HEK293 (cell line): ENCODE results near the gene RPL27.

ENCODE experiments used
- HOXD13 ChIP-seq: sonication (generic); formaldehyde crosslinking; IDR thresholded peaks from 2 replicates; pipeline ENCODE4 v1.8.0; 2022; ENCODE audit warnings: missing genetic modification reagents, borderline replicate concordance
- KLF7 ChIP-seq: fragments of 450-650 bp; formaldehyde crosslinking; IDR thresholded peaks from 2 replicates; pipeline ENCODE4 v1.5.1; 2016; ENCODE audit warnings: missing biosample characterization, missing genetic modification characterization, borderline replicate concordance
- SCRT2 ChIP-seq: fragments of 450-650 bp; formaldehyde crosslinking; IDR thresholded peaks from 2 replicates; pipeline ENCODE4 v1.5.1; 2016; ENCODE audit warnings: missing biosample characterization, missing genetic modification characterization
- SP3 ChIP-seq: fragments of 450-650 bp; formaldehyde crosslinking; IDR thresholded peaks from 2 replicates; pipeline ENCODE4 v1.5.1; 2016; ENCODE audit warnings: missing biosample characterization, missing genetic modification characterization
- WT1 ChIP-seq: fragments of 450-650 bp; formaldehyde crosslinking; IDR thresholded peaks from 2 replicates; pipeline ENCODE4 v1.5.1; 2016; ENCODE audit warnings: missing biosample characterization, missing genetic modification characterization
- ZBTB10 ChIP-seq: fragments of 450-650 bp; formaldehyde crosslinking; IDR thresholded peaks from 2 replicates; pipeline ENCODE4 v1.5.1; 2016; ENCODE audit warnings: missing biosample characterization, missing genetic modification characterization
- ZBTB20 ChIP-seq: fragments of 450-650 bp; formaldehyde crosslinking; IDR thresholded peaks from 2 replicates; pipeline ENCODE4 v1.5.1; 2016; ENCODE audit warnings: missing biosample characterization, missing genetic modification characterization
- ZBTB48 ChIP-seq: fragments of 450-650 bp; formaldehyde crosslinking; IDR thresholded peaks from 2 replicates; pipeline ENCODE4 v1.5.1; 2016; ENCODE audit warnings: missing biosample characterization, missing genetic modification characterization
- ZFP3 ChIP-seq: fragments of 450-650 bp; formaldehyde crosslinking; IDR thresholded peaks from 2 replicates; pipeline ENCODE4 v1.5.1; 2016; ENCODE audit warnings: low read depth, missing biosample characterization, missing genetic modification characterization
- ZFP41 ChIP-seq: fragments of 450-650 bp; formaldehyde crosslinking; IDR thresholded peaks from 2 replicates; pipeline ENCODE4 v1.5.1; 2016; ENCODE audit warnings: missing biosample characterization, missing genetic modification characterization, borderline replicate concordance
- ZNF214 ChIP-seq: fragments of 450-650 bp; formaldehyde crosslinking; IDR thresholded peaks from 2 replicates; pipeline ENCODE4 v1.5.1; 2017; ENCODE audit warnings: missing biosample characterization, mild to moderate bottlenecking, missing genetic modification characterization, borderline replicate concordance
- ZNF266 ChIP-seq: fragments of 450-650 bp; formaldehyde crosslinking; IDR thresholded peaks from 2 replicates; pipeline ENCODE4 v1.5.1; 2016; ENCODE audit warnings: missing biosample characterization, missing genetic modification characterization, low read depth
- ZNF302 ChIP-seq: fragments of 450-650 bp; formaldehyde crosslinking; IDR thresholded peaks from 2 replicates; pipeline ENCODE4 v1.5.1; 2016; ENCODE audit warnings: missing biosample characterization, missing genetic modification characterization, low read depth
- ZNF366 ChIP-seq: fragments of 450-650 bp; formaldehyde crosslinking; conservative IDR thresholded peaks from 2 replicates; pipeline ENCODE4 v1.5.1; 2016; ENCODE audit warnings: missing biosample characterization, missing genetic modification characterization
- ZNF391 ChIP-seq: fragments of 450-650 bp; formaldehyde crosslinking; IDR thresholded peaks from 2 replicates; pipeline ENCODE4 v1.5.1; 2016; ENCODE audit warnings: low read depth, missing biosample characterization, missing genetic modification characterization, borderline replicate concordance
- ZNF501 ChIP-seq: fragments of 450-650 bp; formaldehyde crosslinking; IDR thresholded peaks from 2 replicates; pipeline ENCODE4 v1.5.1; 2016; ENCODE audit warnings: missing biosample characterization, missing genetic modification characterization
- ZNF514 ChIP-seq: fragments of 450-650 bp; formaldehyde crosslinking; IDR thresholded peaks from 2 replicates; pipeline ENCODE4 v1.5.1; 2016; ENCODE audit warnings: missing biosample characterization, missing genetic modification characterization
- ZNF585B ChIP-seq: fragments of 450-650 bp; formaldehyde crosslinking; IDR thresholded peaks from 2 replicates; pipeline ENCODE4 v1.5.1; 2016; ENCODE audit warnings: missing biosample characterization, missing genetic modification characterization
- ZNF623 ChIP-seq: fragments of 450-650 bp; formaldehyde crosslinking; IDR thresholded peaks from 2 replicates; pipeline ENCODE4 v1.5.1; 2016; ENCODE audit warnings: missing biosample characterization, missing genetic modification characterization
- ZNF624 ChIP-seq: fragments of 450-650 bp; formaldehyde crosslinking; IDR thresholded peaks from 2 replicates; pipeline ENCODE4 v1.5.1; 2017; ENCODE audit warnings: missing biosample characterization, missing genetic modification characterization
- ZNF76 ChIP-seq: fragments of 450-650 bp; formaldehyde crosslinking; IDR thresholded peaks from 2 replicates; pipeline ENCODE4; 2016; ENCODE audit warnings: low read depth, missing biosample characterization, missing genetic modification characterization, borderline replicate concordance
- TF ChIP-seq, protein P1 (sequence below): fragments of 450-650 bp; formaldehyde crosslinking; IDR thresholded peaks from 2 replicates; pipeline ENCODE4 v1.5.1; 2016; ENCODE audit warnings: missing biosample characterization, missing genetic modification characterization, low read depth
- TF ChIP-seq, protein P2 (sequence below): fragments of 450-650 bp; formaldehyde crosslinking; IDR thresholded peaks from 2 replicates; pipeline ENCODE4 v1.5.1; 2016; ENCODE audit warnings: missing biosample characterization, missing genetic modification characterization
- TF ChIP-seq, protein P3 (sequence below): fragments of 450-650 bp; formaldehyde crosslinking; IDR thresholded peaks from 2 replicates; pipeline ENCODE4 v1.5.1; 2017; ENCODE audit warnings: missing biosample characterization, missing genetic modification characterization
- TF ChIP-seq, protein P4 (sequence below): fragments of 450-650 bp; formaldehyde crosslinking; IDR thresholded peaks from 2 replicates; pipeline ENCODE4 v1.5.1; 2016; ENCODE audit warnings: missing biosample characterization, missing genetic modification characterization
- TF ChIP-seq, protein P5 (sequence below): fragments of 450-650 bp; formaldehyde crosslinking; IDR thresholded peaks from 2 replicates; pipeline ENCODE4 v1.5.1; 2016; ENCODE audit warnings: missing biosample characterization, missing genetic modification characterization
- TF ChIP-seq, protein P6 (sequence below): fragments of 450-650 bp; formaldehyde crosslinking; IDR thresholded peaks from 2 replicates; pipeline ENCODE4 v1.5.1; 2017; ENCODE audit warnings: missing biosample characterization, missing genetic modification characterization

RPL27 gene

GRCh38 chr17:42997984-42998938 lies at the start of gene RPL27 (continued):
- TF ChIP-seq, protein P1, sequence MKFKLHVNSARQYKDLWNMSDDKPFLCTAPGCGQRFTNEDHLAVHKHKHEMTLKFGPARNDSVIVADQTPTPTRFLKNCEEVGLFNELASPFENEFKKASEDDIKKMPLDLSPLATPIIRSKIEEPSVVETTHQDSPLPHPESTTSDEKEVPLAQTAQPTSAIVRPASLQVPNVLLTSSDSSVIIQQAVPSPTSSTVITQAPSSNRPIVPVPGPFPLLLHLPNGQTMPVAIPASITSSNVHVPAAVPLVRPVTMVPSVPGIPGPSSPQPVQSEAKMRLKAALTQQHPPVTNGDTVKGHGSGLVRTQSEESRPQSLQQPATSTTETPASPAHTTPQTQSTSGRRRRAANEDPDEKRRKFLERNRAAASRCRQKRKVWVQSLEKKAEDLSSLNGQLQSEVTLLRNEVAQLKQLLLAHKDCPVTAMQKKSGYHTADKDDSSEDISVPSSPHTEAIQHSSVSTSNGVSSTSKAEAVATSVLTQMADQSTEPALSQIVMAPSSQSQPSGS (tag by site-specific recombination) = peak; percentile 90
- TF ChIP-seq ZNF76 (tag by site-specific recombination) = peak; percentile 93
- TF ChIP-seq ZFP41 (tag by site-specific recombination) = no peak
- 0 out of 2 replicates have a peak, but pooled peaks have one; percentile 47 for TF ChIP-seq ZNF302 (tag by site-specific recombination)
- TF ChIP-seq, protein P2, sequence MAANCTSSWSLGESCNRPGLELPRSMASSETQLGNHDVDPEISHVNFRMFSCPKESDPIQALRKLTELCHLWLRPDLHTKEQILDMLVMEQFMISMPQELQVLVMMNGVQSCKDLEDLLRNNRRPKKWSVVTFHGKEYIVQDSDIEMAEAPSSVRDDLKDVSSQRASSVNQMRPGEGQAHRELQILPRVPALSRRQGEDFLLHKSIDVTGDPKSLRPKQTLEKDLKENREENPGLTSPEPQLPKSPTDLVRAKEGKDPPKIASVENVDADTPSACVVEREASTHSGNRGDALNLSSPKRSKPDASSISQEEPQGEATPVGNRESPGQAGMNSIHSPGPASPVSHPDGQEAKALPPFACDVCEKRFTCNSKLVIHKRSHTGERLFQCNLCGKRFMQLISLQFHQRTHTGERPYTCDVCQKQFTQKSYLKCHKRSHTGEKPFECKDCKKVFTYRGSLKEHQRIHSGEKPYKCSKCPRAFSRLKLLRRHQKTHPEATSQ (tag by site-specific recombination) = peak; percentile 41; the same call in 1 of the 2 replicates
- peak; percentile 97 for TF ChIP-seq ZNF501
- peak; percentile 88; the same call in 1 of the 2 replicates for TF ChIP-seq ZNF391 (tag by site-specific recombination)
- no peak for TF ChIP-seq ZBTB10 (tag by site-specific recombination)
- TF ChIP-seq, protein P3, sequence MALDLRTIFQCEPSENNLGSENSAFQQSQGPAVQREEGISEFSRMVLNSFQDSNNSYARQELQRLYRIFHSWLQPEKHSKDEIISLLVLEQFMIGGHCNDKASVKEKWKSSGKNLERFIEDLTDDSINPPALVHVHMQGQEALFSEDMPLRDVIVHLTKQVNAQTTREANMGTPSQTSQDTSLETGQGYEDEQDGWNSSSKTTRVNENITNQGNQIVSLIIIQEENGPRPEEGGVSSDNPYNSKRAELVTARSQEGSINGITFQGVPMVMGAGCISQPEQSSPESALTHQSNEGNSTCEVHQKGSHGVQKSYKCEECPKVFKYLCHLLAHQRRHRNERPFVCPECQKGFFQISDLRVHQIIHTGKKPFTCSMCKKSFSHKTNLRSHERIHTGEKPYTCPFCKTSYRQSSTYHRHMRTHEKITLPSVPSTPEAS (tag by site-specific recombination) = peak; percentile 36; the same call in 1 of the 2 replicates
- peak; percentile 60 for TF ChIP-seq SCRT2 (tag by site-specific recombination)
- TF ChIP-seq ZBTB48 (tag by site-specific recombination) = peak; percentile 38; the same call in 1 of the 2 replicates
- peak; percentile 64; the same call in 1 of the 2 replicates for TF ChIP-seq ZFP3
- no peak for TF ChIP-seq ZNF266 (tag by site-specific recombination)
- peak; percentile 88 for TF ChIP-seq WT1 (tag by site-specific recombination)
- TF ChIP-seq ZBTB20 = peak; percentile 86
- peak; percentile 93 for TF ChIP-seq ZNF366 (tag by site-specific recombination)
- TF ChIP-seq, protein P4, sequence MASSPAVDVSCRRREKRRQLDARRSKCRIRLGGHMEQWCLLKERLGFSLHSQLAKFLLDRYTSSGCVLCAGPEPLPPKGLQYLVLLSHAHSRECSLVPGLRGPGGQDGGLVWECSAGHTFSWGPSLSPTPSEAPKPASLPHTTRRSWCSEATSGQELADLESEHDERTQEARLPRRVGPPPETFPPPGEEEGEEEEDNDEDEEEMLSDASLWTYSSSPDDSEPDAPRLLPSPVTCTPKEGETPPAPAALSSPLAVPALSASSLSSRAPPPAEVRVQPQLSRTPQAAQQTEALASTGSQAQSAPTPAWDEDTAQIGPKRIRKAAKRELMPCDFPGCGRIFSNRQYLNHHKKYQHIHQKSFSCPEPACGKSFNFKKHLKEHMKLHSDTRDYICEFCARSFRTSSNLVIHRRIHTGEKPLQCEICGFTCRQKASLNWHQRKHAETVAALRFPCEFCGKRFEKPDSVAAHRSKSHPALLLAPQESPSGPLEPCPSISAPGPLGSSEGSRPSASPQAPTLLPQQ (tag by site-specific recombination) = peak; percentile 89
- TF ChIP-seq, protein P5, sequence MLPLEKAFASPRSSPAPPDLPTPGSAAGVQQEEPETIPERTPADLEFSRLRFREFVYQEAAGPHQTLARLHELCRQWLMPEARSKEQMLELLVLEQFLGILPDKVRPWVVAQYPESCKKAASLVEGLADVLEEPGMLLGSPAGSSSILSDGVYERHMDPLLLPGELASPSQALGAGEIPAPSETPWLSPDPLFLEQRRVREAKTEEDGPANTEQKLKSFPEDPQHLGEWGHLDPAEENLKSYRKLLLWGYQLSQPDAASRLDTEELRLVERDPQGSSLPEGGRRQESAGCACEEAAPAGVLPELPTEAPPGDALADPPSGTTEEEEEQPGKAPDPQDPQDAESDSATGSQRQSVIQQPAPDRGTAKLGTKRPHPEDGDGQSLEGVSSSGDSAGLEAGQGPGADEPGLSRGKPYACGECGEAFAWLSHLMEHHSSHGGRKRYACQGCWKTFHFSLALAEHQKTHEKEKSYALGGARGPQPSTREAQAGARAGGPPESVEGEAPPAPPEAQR = 0 out of 2 replicates have a peak, but pooled peaks have one; percentile 48
- TF ChIP-seq ZNF585B (tag by site-specific recombination) = no peak
- no peak for TF ChIP-seq ZNF214 (tag by site-specific recombination)
- TF ChIP-seq KLF7 (tag by site-specific recombination) = peak; percentile 100
- peak; percentile 35 for TF ChIP-seq ZNF623 (tag by site-specific recombination)
- no peak for TF ChIP-seq ZNF514 (tag by site-specific recombination)
- TF ChIP-seq ZNF624 (tag by site-specific recombination) = no peak
- TF ChIP-seq HOXD13 (CRISPR knock-in tag) = no peak
- TF ChIP-seq, protein P6, sequence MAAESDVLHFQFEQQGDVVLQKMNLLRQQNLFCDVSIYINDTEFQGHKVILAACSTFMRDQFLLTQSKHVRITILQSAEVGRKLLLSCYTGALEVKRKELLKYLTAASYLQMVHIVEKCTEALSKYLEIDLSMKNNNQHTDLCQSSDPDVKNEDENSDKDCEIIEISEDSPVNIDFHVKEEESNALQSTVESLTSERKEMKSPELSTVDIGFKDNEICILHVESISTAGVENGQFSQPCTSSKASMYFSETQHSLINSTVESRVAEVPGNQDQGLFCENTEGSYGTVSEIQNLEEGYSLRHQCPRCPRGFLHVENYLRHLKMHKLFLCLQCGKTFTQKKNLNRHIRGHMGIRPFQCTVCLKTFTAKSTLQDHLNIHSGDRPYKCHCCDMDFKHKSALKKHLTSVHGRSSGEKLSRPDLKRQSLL (tag by site-specific recombination) = peak; percentile 98
- TF ChIP-seq SP3 (tag by site-specific recombination) = peak; percentile 99
